GM19351 (cell line): Measurements from ENCODE around the gene CD81.
"Not testable (repeated sequence)": the region's sequence is repeated elsewhere in the genome, so short reads cannot be mapped to it uniquely, and the experiment has no call there.

Experiments
- ATAC-seq: cut with Tn5 transposase; IDR thresholded peaks from one replicate; pipeline ENCODE4 v1.9.1; 2021; ENCODE audit warnings: mild to moderate bottlenecking, moderate library complexity; ENCODE audit not compliant: unreplicated experiment

Gene CD81

DNA sequence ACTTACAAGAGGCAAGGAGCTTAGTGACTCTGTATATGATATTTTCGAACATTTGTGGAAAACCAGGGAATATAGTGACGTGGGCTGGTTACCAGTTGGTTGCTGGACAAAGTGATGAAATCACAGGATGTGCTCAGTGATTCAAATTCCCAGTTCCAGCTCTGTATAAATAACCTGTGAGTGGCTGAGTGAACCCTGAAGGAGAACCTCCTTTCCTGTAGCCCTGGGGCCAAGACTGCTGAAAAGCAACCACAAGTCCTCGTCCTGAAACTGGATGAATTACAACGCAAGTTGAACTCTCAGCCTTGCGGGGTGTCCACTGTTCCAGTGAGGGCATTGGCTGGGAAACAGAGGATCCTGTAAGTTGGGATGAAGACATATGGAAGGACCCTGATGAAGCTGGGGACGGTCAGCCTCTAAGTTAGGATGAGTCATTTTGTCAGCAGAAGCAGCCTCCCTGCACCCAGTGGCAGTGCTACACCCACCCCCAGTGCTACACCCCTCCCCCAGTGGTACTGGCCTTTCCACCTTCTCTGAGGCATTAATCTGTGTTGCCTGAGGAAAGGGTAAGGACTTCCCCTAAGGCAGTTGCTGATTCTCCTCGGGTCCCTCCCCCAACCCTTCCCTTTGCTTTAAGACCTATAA is 22.0 kb upstream of the CD81 start:
- no peak for ATAC-seq

DNA sequence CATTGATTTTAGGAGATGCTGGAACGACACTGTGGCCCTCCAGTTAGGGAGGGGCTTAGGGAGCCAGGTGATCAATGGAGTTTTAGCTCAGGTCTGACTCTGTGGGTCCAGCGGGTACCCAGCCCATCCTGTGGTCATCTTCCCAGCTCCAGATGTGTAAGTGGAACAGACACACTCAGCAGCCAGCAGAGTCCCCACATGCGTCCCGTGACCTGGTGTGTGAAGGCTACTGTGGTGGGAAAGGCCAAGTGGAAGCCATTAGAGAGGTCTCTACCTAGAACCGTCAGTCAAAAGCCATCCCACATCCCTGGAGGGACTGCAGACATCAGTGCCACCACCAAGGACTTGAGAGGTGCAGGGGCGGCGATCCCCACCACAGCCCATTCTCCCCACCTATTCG is 19.9 kb upstream of the CD81 start:
- ATAC-seq = no peak

DNA sequence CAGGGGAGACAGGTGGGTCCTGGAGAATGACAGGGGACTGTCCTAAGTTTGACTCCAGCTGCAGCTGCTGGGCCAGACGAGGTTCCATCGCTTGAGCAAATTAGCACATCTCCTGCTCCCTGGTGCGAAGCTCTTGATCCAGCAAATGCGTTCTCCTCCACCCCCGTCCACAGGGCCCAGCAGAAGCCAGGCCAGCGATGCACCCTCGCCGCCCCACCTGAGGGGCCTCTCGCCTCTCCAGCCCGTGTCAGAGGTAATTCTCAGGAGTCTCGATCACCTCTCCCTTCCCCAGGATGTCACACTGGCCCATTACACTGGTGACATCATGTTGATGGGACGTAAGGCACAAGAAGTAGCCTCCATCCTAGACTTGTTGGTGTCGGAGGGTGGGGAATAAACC is 19.5 kb upstream of the CD81 start:
- not testable (repeated sequence) for ATAC-seq

DNA sequence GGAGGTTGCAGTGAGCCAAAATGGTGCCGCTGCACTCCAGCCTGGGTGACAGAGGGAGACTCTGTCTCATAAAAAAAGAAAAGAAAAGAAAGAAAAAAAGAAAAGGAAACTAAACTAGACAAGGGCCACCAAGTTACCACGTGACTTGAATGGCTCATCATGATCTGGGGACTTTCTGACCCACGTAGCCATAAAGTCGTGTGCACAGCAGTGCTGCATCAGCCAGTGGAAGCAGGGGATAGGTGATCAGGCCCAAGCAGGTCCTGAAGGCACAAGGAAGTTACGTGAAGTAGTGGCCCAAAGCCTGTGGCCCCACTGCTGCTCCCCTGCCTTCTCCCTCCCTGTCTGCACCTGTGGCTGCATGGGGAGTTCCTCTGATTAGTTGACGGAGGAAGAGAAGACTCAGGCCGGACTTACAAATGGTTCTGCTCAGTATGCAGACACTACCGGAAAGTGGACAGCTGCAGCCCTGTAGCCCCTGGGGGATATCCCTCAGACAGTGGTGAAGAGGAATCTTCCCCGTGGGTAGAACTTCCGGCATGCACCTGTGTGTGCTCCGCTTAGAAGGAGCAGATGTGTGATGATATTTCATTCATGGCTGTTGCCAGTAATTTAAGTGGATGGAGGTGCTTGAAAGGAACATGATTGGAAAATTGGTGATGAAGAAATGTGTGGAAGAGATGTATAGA is 18.2 kb upstream of the CD81 start:
- ATAC-seq = no peak

DNA sequence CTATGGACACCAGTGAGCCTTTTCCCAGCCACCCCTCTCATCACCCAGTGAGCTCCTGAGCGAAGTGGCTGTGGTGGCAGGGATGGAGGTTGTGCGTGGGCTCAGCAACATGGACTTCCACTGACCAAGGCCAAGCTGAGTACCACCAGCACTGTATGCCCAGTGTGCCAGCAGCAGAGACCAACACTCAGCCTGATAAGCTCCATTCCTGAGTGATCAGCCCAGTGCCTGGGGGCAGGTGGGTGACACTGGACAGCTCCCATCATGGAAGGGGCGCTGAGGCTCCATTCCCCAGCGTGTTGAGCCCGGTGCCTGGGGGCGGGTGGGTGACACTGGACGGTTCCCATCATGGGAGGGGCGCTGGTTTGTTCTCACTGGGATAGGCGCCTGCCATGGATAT is 17.6 kb upstream of the CD81 start:
- ATAC-seq = no peak

DNA sequence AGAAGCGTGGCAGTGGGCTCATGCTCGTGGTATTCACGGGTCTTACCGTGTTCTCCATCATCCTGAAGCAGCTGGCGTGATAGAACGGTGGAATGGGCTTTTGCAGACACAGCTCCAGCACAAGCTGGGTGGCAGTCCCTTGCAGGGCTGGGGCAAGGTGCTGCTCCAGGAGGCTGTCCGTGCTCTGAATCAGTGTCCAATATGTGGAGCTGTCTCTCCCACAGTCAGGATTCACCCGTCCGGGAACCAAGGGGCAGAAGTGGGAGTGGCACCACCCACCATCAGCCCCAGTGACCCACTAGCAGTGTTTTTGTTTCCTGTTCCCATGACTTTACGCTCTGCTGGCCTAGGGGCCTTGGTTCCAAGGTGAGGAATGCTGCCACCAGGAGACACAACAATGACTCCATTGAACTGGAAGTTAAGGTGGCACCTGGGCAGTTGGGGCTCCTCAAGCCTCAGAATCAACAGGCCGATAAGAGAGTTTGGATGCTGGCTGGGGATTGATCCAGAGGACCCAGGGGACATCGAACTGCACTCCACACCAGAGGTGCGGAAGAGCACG is 16.9 kb upstream of the CD81 start:
- ATAC-seq = no peak

DNA sequence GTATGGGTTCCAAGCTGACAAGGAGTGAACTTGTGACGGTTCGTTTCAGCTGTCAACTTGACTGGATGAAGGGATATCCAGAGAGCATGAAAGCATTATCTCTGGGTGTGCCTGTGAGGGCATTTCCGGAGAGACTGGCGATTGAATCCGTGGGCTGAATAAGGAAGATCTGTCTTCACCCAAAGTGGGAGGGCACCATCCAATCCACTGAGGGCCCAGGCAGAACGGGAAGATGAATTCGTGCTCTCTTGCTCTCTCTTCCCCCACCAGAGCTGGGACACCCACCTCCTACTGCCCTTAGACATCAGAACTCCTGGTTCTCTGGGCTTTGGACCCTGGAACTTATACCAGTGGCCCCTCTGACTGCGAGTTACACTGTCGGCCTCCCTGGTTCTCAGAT is 15.5 kb upstream of the CD81 start:
- ATAC-seq = no peak

DNA sequence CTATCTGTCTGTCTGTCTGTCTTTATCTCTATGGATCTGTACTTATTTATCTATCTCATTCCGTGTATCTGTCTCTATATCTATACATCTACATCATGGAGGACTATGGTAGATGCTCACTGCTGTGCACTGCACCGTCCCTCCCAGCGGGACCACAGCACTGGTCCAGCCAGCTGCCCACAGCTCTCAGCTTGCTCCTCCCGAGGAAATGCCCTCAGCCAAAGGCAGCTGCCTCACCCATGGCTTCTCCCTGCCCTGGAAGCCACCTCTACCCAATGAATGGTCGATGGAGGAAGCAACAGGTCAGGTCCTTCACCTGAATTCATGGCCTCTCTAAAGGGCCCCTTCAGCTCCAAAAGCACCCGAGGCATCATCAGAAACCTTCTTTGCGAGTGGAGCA is 14.7 kb upstream of the CD81 start:
- ATAC-seq = no peak

DNA sequence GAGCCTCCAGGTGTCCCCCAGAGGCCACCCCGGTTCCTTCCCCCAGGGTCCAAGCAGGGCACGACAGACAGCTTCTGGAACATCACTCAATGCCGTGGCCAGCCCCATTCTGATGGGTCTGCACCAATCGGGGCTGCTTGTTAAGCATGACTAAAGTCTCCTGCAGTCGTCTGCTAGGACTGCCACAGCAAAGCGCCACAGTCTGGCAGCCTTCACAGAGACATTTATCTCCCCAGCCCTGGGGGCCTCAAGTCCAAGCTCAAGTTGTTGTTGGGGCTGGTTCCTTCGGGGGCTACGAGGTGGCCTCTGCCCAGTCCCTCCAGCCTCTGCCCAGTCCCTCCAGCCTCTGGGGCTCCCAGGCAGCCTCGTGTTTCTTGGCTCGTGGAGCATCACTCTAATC is 14.0 kb upstream of the CD81 start:
- ATAC-seq = no peak

DNA sequence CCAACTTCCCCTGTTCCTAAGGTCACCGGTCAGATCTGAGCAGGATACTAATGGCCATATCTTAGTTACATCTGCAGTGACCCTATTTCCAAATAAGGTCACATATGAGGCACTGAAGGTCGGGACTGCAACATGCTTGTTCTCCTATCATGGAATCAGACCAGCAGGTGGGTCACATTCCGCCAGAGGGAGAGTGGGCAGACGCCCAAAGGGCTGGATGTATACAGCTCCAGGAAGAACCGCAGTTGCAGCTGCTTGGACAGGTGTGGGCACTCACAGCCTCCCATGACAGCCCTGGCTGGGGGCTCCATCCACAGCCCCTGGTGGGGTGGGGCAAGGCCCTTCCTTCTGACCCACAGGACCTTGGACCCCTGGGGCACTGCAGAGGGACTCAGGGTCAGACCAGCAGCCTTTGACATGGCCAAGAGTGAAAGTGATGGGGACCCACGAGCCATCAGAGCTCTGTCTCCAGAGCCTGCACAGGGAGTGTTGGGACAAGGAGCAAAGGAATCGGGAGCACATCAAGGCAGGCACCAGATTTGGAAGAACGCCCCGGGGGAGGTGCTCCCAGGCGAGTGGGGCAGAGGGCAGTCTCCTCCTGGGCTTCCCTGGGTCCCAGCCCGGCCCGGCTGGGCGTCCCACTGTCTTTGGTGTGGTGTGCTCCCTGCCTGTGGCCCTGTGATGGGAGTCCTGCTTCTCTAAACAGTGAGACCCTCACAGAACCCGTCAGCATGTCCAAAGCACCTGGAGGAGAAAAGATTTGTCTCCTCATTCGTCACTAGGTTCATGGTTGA is 13.3 kb upstream of the CD81 start:
- no peak for ATAC-seq

DNA sequence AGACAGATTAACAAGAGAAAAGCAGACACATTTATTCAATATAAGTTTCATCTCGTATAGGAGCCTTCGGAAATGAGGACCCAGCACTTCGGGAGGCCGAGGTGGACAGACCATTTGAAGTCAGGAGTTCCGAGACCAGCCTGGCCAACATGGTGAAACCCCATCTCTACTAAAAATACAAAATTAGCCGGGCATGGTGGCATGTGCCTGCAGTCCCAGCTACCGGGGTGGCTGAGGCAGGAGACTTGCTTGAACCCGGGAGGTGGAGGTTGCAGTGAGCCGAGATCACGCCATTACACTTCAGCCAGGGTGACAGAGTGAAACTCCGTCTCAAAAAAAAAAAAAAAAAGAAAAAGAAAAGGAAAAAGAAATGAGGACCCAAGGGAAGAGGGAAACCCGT is 12.7 kb upstream of the CD81 start:
- ATAC-seq = not testable (repeated sequence)

DNA sequence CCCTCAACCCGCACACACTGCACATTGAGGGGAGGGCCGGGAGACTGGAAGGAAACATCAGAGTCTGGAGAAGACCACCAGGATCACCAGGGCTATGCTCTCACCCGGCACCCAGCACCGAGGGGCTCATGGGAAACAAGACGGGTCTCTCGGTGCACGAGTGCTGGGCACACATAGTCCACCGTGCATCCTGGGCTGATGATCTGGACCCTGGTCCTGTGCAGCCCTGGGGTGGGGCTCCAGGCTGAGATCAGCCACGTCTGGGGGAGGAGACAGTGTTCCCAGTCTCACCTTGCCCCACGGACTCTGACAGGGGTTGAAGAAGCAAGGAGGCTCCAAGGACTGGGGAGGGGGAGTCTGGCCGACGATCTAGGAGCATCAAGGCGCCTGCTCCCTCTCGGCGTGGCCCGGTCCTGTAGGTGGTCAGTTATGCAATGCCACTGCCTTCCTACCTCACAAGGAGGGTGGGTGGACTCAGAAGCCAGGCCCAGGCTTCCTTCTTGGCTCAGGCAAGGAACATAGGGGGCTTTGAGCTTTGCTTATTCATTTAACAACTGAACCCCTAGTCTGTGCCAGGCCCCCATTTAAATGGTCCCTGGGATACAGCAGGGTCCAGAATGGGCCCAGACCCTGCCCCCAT is 11.4 kb upstream of the CD81 start:
- no peak for ATAC-seq

DNA sequence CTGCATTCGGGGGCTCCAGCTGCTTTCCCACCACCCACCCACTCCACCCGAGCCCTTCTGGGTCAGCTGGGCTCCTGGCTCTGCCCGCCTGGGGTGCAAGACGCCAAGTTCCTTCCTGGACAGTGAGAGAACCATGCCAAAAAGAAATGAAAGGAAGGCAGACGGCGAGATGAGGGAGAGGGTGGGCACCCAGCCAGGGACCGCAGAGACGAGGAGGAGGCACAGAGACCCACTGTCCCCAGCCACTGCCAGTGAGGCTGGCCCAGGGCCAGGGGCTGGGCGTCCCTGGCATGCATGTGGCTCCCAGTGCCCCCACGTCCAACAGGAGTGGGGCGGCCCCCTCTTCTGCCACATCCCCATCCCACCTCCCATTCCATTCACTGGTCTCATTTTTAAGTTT is 10.8 kb upstream of the CD81 start:
- ATAC-seq = no peak

DNA sequence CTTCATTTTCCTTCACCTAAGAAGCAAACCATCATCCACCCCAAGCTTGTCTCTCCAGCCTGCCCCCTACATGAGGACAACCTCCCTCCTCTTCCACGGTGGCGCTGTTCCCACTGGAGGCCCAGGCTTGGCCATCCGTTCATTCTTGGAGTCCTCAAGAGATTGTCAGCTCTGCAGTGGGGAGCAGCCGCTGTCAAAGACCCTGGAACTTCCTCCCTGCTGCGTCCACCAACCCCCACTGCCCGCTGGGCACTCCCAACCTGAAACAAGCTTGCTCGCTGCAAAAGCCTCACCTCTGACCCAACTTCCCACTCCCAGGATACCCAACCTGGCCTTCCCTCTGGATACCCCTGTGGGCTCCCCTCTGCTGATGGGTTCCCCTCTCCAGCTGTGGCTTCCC is 10.4 kb upstream of the CD81 start:
- ATAC-seq = no peak

DNA sequence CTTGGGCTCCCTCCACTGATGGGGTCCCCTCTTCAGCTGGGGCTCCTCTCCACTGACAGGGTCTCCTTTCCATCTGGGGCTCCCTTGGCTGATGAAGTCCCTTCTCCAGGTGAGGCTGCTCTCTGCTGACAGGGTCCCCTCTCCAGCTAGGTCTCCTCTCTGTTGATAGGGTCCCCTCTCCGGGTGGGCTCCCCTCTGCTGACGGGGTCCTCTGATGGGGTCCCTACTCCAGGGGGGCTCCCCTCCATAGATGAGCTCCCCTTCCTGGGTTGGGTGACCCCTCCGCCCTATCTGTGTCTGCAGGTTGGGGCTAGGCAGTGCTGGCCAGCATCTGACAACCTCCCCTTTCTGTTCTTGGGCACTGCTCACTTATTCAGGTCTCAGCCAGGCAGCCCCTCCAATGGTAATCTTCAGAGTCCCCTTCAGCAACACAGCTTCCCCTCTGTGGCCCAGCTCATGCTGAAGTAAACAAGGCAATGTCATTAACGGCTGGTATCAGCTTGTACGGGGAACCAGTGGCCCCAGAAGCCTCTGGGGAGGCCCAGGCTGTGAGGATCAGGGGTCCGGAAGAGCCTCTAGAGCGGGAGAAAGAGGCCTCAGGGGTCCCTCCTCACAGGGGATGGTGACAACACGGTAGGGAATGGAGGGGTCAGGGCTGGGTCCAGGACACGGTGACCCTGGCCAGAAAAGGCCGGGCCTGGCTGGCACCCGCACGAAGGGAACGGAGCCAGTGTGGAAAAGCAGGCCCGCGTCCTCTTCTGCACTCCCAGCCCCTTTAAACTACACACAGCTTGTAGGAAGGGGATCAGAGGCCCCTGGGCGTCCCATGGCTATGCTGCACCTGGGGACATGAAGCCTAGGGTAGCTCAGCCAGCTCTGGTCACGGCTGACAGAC is 9.6 kb upstream of the CD81 start:
- no peak for ATAC-seq

DNA sequence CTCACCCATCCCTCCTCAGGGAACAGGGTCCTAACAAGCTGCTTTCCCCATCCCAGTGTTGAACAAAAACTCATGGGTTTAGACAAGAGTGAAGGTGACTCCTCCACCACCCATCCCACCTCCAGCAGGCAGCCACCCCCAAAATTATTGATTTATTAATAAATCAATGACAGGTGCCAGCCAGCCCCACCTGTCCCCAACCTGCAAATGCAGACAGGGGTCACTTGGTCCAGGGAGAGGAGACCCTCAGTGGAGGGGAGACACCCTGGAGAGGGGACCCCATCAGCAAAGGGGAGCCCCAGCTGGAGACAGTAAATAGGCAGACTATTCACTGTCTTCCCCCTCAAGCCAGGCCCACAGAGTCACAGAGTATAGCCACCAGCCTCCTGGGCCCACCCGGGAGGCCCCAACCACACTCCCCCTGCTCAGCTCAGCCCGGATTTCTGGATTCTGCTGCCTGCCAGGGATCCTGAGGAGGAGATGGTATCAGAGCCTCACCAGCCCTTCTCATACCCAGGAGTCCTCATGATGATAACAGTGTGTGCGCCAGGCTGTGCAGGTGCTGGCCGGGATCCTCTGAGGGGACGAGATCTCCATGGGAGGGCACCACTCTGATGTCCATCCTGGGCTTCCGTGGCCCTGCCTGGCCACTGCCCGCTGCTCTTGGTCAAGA is 8.8 kb upstream of the CD81 start:
- no peak for ATAC-seq

DNA sequence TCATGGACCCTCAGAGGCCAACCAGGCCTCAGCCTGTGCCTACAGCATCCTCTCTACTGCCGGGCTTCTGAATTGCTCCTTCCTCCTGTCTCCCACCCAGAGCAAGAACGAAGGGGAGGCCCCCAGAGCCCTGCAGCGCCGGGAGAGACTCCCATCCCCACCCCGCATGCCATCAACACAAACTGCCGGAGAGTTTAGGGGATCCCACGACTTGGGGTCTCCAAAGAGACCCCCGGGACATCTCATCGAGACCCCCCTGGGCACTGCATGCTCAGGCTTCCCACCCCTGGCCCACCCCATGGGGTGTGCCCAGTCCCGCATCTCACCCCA is 8.3 kb upstream of the CD81 start:
- ATAC-seq = no peak

DNA sequence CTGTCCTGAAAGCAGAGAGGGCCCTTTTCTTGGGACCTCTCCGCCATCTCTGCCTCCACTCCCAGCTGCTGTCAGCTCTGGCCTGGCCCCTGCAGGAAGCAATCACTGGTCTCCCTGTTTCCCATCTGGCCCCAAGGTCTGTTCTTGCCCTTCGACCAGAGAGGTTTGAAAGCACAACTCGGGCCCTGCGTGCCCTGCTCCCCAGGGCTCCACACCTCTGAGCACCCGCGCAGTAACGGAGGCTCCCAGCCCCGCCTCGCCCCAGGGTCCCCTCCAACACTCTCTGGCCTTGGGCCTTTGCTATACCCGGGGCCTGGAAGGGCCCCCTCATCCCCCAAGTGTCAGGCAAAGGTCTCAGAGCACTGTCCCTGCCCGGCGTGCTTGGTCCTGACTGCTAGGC is 7.8 kb upstream of the CD81 start:
- no peak for ATAC-seq

DNA sequence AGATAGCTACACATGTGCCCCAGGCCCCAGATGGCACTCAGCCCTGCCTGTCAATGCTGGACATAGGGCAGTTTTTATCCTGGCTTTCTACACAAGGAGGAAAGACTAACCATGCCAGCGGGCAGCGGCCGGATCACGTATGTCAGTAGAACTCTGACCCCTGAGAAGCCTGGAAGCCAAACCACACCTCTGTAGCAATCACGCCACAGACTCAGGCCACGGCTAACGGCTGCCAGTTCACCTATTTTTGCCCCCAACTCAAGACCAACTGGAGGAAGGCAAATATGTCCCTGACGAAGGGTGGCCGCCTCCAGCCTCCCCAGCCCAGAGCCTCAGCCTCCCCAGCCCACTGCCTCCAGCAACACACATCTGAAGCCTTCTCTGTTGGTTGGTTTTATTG is 7.2 kb upstream of the CD81 start:
- ATAC-seq = no peak
